Measurements from ENCODE around the gene RAP2A. TPM values are rescaled to one million over a fixed set of nuclear protein-coding genes. Genes with fewer than 3 reads are reported as not detected.
A peak's percentile ranks its signal among the peaks of the same experiment; 100 is the strongest.

The RAP2A gene
- total and polyA plus RNA-seq, 2 donors (not counting 1 experiment from before 2014, with no cell fraction given) = 31.4 to 35.0 TPM

- no peaks in the 10 kb centered on the region for H4K20me1 ChIP-seq (ENCODE audit: control insufficient read depth, extremely low read depth, insufficient read depth, low read length)
- TF ChIP-seq, protein P1, sequence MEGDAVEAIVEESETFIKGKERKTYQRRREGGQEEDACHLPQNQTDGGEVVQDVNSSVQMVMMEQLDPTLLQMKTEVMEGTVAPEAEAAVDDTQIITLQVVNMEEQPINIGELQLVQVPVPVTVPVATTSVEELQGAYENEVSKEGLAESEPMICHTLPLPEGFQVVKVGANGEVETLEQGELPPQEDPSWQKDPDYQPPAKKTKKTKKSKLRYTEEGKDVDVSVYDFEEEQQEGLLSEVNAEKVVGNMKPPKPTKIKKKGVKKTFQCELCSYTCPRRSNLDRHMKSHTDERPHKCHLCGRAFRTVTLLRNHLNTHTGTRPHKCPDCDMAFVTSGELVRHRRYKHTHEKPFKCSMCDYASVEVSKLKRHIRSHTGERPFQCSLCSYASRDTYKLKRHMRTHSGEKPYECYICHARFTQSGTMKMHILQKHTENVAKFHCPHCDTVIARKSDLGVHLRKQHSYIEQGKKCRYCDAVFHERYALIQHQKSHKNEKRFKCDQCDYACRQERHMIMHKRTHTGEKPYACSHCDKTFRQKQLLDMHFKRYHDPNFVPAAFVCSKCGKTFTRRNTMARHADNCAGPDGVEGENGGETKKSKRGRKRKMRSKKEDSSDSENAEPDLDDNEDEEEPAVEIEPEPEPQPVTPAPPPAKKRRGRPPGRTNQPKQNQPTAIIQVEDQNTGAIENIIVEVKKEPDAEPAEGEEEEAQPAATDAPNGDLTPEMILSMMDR (conservative IDR thresholded peaks at IDR 0.05 in 1 of 2, IDR thresholded peaks at IDR 0.05 in 1 of 2; ENCODE audit: low read depth in 1 of 2, low read length in 2 of 2) = no peak
- no peak for TF ChIP-seq EZH2 (IDR thresholded peaks at IDR 0.05; ENCODE audit: low read length, missing control alignments)
- DNase-seq (ENCODE audit: low read depth in 2 of 2) = peak in 1 of 2 donors; percentile 32
Observed at GRCh38 chr13:97440598-97441170, 6.7 kb downstream of the RAP2A start.

GRCh38 chr13:97441368-97441767 lies 7.4 kb downstream of the RAP2A start:
- Histone ChIP-seq H4K20me1 (ENCODE audit: control insufficient read depth, extremely low read depth, insufficient read depth, low read length) (no peaks in the 10 kb centered on the region), H3K79me2 (ENCODE audit: control insufficient read depth, insufficient read depth, low read length) (peaks cover 26% of the 10 kb centered on the region), H3K36me3 (ENCODE audit: control insufficient read depth, insufficient read depth, low read length) (peaks cover 3% of the 10 kb centered on the region)

More at GRCh38 chr13:97440598-97441170, 6.7 kb downstream of the RAP2A start:
- Histone ChIP-seq H3K4me1 (ENCODE audit: control insufficient read depth, extremely low read depth, insufficient read depth, low read length) (no peaks in the 10 kb centered on the region), H3K27me3 (ENCODE audit: control insufficient read depth, insufficient read depth, low read length) (no peaks in the 10 kb centered on the region), H3K79me2 (ENCODE audit: control insufficient read depth, insufficient read depth, low read length) (peaks cover 32% of the 10 kb centered on the region), H3K9me3 (ENCODE audit: control insufficient read depth, insufficient read depth, low read depth, low read length) (no peaks in the 10 kb centered on the region), H3K4me3 (replicated peaks in 1 of 4; ENCODE audit: control extremely low read depth in 1 of 4, insufficient read depth in 1 of 4, low read depth in 3 of 4, low read length in 4 of 4) (no peak overlapping the region), H3K4me2 (ENCODE audit: extremely low read depth, insufficient read depth, low read length) (no peak overlapping the region), H3K27ac (ENCODE audit: insufficient read depth, low read length) (no peak overlapping the region), H3K9ac (ENCODE audit: insufficient read depth, low read length) (no peak overlapping the region), H2AFZ (ENCODE audit: low read length) (no peak overlapping the region), H3K36me3 (ENCODE audit: control insufficient read depth, insufficient read depth, low read length) (peaks cover 3% of the 10 kb centered on the region)

DNA sequence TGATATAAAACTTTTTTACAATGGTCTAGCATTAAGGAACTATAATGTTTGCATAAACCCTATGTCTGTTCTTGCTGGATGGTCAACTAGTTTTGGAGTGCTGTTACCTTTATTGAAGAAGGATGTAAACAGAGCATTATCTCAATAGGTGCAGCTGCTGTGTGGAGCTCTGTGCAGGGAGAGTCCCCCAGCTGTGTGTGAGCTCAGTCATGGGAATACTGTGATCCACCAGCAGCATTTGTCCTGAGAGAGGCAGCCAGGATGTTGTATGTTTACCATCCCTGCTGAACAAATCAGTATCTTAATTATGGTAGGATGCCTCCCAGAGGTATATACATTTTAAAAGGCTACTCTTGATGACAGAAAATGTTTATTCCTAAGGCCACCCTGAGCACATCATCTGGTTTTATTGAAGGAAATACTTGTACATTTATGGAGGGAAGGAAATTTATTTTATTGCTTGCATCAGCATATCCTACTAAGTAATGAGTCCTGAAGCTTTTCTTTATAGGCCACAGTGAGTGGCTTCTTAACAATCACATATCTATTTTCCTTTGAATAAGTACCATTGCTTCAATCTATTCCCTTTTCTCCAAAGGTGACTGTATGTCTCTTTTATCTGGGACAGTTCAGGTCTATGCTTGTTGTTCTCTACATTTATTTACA lies 11.7 kb downstream of the RAP2A start:
- no peaks in the 10 kb centered on the region for H3K36me3 ChIP-seq (ENCODE audit: control insufficient read depth, insufficient read depth, low read length)

More at GRCh38 chr13:97441368-97441767, 7.4 kb downstream of the RAP2A start:
- Histone ChIP-seq H3K4me2 (ENCODE audit: extremely low read depth, insufficient read depth, low read length) (no peak overlapping the region), H3K9me3 (ENCODE audit: control insufficient read depth, insufficient read depth, low read depth, low read length) (no peaks in the 10 kb centered on the region), H2AFZ (ENCODE audit: low read length) (no peak overlapping the region), H3K27me3 (ENCODE audit: control insufficient read depth, insufficient read depth, low read length) (no peaks in the 10 kb centered on the region), H3K9ac (ENCODE audit: insufficient read depth, low read length) (no peak overlapping the region), H3K4me3 (replicated peaks in 1 of 4; ENCODE audit: control extremely low read depth in 1 of 4, insufficient read depth in 1 of 4, low read depth in 3 of 4, low read length in 4 of 4) (no peak overlapping the region), H3K4me1 (ENCODE audit: control insufficient read depth, extremely low read depth, insufficient read depth, low read length) (no peaks in the 10 kb centered on the region), H3K27ac (ENCODE audit: insufficient read depth, low read length) (no peak overlapping the region)
- TF ChIP-seq EZH2 (IDR thresholded peaks at IDR 0.05; ENCODE audit: low read length, missing control alignments) = no peak
- TF ChIP-seq, protein P1 (conservative IDR thresholded peaks at IDR 0.05 in 1 of 2, IDR thresholded peaks at IDR 0.05 in 1 of 2; ENCODE audit: low read depth in 1 of 2, low read length in 2 of 2) = no peak
- DNase-seq (ENCODE audit: low read depth in 2 of 2) = no peak

More for the DNA sequence above, 11.7 kb downstream of the RAP2A start:
- no peak for DNase-seq (ENCODE audit: low read depth in 2 of 2)
- no peak overlapping the region for H3K4me3 ChIP-seq (replicated peaks in 1 of 4; ENCODE audit: control extremely low read depth in 1 of 4, insufficient read depth in 1 of 4, low read depth in 3 of 4, low read length in 4 of 4)
- no peak overlapping the region for H3K4me2 ChIP-seq (ENCODE audit: extremely low read depth, insufficient read depth, low read length)
- H4K20me1 ChIP-seq (ENCODE audit: control insufficient read depth, extremely low read depth, insufficient read depth, low read length) = no peaks in the 10 kb centered on the region
- H3K4me1 ChIP-seq (ENCODE audit: control insufficient read depth, extremely low read depth, insufficient read depth, low read length) = no peaks in the 10 kb centered on the region
- no peak overlapping the region for H3K27ac ChIP-seq (ENCODE audit: insufficient read depth, low read length)
- no peak overlapping the region for H3K9ac ChIP-seq (ENCODE audit: insufficient read depth, low read length)
- TF ChIP-seq, protein P1 (conservative IDR thresholded peaks at IDR 0.05 in 1 of 2, IDR thresholded peaks at IDR 0.05 in 1 of 2; ENCODE audit: low read depth in 1 of 2, low read length in 2 of 2) = no peak
- TF ChIP-seq EZH2 (IDR thresholded peaks at IDR 0.05; ENCODE audit: low read length, missing control alignments) = no peak
- peaks cover 6% of the 10 kb centered on the region for H3K79me2 ChIP-seq (ENCODE audit: control insufficient read depth, insufficient read depth, low read length)
- no peaks in the 10 kb centered on the region for H3K27me3 ChIP-seq (ENCODE audit: control insufficient read depth, insufficient read depth, low read length)
- H3K9me3 ChIP-seq (ENCODE audit: control insufficient read depth, insufficient read depth, low read depth, low read length) = no peaks in the 10 kb centered on the region
- no peak overlapping the region for H2AFZ ChIP-seq (ENCODE audit: low read length)
